NOMO-1 (cell line): ENCODE results near the gene TCERG1L.
"Not testable (repeated sequence)": the region's sequence is repeated elsewhere in the genome, so short reads cannot be mapped to it uniquely, and the experiment has no call there.

Experiments
- DNase-seq, 2 experiments: peaks; one replicate each; lab custom pipeline; 2025; ENCODE audit not compliant: unreplicated experiment in 2 of 2; lab: John Stamatoyannopoulos, UW

The TCERG1L gene

DNA sequence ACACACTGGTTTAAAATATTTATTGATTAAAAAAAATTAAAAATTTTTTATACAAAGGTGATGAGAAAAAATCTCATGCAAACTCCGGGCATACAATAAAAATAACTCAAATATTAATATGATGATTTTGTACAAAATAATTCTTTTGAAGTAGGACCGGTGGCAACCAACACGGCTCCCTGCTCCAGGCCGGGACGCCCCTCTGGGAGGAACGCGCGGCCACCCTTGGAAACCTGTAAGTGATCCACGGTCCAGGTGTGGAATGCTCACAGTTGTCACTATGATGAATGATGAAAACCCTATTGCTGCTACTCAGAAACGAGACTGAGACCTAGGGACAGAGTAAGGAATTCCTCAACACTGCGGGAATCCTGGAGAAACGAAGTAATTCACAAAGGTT lies 219.1 kb downstream of the TCERG1L start:
- no peak for DNase-seq

DNA sequence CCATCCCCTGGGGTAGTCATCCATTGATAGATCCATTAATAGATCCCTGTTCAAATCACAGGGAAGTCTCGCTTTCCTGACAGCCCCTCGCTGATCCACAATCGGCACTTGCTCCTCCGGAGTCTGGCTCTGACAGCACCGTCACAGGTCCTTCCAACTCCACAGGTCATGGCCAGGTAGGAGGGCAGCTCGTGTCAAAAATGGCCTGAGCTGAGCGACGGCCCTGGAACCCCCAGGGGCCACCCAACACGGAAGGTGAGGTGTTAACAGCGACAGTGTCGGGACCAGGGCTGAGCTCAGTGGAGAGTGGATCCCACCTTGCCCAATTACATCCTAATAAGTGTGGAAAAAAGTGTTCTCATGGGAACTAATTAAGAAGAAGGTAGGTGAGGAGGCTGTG lies 219.8 kb downstream of the TCERG1L start:
- DNase-seq = no peak

DNA sequence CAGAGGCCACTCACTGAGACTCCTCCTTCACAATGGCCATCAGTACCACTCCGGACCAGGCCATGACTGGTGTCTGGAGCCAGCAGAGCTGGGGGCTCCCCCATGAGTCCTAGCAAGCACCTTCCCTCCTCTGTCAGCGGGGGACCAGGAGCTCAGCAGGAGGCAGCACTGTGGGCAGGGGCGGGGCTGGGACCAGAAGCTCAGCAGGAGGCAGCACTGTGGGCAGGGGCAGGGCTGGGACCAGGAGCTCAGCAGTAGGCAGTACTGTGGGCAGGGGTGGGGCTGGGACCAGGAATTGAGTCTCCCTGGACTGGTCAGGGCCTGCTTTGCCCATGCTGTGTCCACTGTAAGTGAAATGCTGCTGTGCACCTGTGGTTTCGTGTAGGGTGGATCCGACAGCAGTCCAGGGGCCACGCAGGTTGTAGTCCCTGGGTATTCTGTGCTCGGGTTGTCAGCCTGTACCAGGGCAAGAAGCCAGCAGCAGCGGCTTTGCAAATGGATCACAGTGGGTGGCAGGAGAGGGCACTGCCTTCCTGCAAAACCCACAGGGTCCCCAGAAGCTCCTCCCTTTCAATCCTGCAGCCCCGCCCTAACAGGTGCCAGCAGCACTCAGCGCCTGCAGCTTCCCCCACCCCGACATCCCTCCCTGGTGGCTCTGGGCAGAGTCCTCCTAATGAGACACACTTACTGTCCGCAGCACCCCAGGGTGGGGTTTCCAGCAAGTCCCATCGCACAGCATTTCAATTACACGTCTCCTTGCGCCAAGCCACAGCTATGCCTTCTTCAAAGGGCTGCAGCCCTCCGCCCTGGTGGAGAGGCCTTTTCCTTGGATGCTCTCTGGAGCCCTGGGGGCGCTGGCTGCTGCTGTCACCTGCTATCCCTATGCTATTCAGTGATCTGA lies 220.5 kb downstream of the TCERG1L start:
- no peak for DNase-seq

DNA sequence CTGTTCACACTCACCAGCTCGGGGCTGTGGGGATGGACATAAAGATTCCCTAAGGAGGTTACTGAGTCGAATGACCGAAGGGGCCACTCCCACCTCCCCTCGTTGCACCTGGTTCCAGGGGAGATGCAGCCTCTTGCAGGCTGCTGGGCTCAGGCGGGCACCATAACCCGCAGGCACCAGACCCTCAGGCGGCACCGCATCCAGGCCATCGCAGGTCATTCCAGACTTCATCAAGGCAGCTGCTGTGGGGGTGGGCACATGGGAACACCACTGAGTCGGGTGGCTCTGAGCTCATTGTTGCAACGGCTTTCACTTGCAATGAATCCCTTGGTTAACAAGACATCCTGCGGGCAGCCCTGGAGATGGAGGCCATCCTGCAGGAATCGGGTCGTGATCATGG lies 221.7 kb downstream of the TCERG1L start:
- DNase-seq = no peak

DNA sequence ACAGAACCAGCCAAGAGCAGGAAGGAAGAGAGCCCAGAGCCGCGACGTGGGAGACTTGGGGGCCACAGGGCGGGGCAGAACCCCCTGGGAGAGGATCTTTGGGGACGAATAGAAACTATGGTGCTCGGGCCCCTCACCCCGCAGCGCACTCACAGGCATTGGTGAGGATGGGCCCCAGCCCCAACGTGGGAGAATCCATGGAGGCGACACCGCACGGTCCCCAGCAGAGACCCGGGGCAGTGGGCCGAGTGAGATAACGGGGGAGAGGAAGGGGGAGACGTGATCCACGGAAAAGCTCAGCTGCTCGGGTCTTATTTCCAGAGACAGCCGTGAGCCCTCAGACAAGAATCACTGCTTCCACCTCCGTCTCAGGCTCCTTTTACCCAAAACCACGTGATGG lies 222.4 kb downstream of the TCERG1L start:
- no peak for DNase-seq

DNA sequence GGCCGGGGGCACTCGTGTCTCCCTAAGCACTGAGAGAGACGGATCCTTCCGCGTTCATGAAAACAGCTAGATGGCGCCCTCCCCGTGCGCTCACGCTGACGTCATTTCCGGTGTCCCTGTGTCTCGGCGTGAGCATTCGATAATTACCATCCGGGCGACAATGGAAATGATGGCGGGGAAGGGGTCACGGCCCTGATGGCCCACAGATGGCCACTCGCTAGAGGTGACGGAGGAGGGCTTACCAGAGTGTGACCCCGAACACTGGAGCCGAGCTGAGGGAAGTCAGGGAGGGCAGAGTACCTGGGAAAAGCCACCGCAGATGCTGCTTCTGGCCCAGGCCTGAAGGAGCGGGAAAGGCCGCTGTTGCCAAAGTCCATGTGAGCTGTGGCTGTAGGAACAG lies 222.9 kb downstream of the TCERG1L start:
- DNase-seq = no peak

DNA sequence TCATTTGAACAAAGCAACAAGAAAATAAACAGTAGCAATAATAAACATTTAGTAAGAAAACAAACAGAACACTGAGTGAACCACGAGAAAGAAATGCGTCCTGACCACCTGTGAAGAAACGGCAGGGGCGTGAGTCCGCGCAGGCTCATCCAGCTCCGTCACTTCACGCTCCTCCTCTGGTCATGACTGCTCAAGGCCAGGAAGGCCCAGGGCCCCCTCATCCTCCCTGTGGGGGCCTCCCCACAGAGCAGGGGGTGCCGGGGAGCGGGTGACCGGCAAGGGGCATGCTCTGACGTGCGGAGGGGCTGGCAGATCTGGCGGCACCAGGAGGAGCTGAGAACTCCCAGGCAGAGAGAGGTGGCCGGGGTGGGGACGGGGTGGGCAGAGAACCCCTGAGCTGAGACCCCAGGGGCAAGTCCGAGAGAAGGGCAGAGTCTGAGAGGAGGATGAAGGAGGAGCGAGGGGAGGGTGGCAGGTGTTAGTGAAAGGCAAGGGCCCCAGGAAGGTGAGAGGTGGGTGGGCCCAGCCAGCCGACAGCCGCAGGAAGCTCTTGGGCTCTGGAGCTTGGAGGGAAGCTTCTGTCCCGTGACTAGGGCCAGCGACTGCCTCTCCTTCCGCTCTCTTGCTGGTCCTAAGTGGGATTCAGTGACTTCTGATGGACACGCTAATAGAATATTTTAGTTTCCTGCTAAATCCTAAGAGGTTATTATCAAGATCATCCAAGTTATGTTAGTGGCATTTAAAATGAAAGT lies 223.9 kb downstream of the TCERG1L start:
- DNase-seq = no peak

DNA sequence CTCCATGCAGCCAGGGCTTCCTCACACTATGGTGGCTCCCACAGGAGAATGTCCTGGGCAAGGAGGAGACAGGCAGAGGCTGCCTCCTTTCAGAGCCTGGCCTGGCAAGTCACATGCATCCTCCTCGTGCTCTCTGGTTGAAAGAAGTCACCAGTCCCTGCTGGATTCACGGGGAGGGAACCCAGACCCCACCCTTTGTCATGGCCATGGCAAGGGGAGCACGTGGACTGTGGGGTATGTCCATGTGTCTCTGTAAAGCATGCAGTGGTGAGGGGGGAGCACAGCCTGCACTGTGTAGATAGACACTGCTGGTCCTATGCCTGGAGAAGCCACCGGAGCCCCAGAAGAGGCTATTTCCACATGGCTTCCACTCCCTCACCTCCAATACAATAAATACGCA lies 225.0 kb downstream of the TCERG1L start:
- DNase-seq = no peak

DNA sequence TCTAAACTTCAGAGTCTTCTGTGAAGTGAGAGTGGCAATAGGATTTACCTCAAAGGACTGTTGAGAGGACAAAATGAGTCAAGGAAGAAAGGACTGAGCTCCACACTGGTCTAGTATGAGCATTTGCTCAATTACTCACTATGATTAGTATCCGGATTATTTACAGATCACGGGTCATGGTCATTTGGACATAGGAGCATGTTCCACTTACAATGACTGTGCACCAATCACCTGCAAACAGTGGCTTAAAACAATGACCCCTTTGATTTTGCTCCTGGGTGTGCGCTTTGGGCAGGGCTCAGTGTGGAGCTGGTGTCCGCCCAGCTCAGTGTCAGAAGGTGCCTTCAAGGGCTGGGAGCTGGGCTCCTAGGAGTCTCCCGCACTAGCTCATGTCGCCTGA lies 225.4 kb downstream of the TCERG1L start:
- DNase-seq = no peak

DNA sequence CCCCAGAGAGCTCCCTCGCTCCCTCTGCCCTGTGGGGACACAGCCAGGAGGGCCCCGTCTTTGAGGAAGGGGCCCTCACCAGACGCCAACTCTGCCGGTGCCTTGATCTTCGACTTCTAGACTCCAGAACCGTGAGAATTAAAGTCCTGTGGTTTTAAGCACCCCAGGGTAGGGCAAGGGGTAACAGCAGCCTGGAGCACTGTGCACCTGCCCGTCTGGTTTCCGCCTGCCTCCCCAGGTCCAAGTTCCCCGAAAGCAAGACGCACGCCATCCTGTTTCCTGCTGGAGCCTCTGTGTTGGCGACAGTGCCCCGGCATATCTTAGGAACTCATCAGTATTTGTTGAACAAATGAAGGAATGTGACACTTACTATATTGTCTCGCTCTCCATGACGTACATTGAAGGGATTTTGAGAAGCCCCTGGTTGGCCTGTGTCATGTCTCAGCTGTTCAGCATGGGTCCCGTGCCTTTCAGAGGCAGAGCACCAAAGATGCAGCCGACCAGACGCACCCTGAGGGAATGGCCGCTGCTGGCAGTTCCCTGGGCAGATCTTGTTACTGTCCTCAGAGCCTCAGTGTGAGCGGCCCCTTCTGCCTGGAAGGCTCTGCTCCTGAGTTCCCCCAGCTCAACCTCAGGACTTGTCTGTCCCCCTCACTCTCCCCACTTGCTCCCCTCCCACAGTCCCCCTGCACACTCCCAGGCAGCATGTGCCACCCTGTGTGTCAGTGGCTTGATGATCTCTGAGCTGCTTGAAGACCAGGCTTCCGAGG lies 226.2 kb downstream of the TCERG1L start:
- DNase-seq = no peak

DNA sequence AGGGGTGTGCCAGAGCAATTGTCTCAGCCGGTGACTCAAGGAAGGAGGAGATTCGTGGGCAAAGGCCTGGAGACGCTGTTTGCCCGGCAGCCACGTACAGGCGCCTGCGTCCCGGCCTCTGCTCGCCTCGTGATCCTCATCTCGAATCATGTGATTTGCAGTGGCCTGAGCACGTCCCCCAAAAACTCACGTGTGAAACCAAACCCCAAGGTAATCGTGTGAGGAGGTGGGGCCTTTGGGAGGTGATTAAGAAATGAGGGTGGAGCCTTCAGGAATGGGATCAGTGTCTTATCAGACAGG lies 226.8 kb downstream of the TCERG1L start:
- no peak for DNase-seq

DNA sequence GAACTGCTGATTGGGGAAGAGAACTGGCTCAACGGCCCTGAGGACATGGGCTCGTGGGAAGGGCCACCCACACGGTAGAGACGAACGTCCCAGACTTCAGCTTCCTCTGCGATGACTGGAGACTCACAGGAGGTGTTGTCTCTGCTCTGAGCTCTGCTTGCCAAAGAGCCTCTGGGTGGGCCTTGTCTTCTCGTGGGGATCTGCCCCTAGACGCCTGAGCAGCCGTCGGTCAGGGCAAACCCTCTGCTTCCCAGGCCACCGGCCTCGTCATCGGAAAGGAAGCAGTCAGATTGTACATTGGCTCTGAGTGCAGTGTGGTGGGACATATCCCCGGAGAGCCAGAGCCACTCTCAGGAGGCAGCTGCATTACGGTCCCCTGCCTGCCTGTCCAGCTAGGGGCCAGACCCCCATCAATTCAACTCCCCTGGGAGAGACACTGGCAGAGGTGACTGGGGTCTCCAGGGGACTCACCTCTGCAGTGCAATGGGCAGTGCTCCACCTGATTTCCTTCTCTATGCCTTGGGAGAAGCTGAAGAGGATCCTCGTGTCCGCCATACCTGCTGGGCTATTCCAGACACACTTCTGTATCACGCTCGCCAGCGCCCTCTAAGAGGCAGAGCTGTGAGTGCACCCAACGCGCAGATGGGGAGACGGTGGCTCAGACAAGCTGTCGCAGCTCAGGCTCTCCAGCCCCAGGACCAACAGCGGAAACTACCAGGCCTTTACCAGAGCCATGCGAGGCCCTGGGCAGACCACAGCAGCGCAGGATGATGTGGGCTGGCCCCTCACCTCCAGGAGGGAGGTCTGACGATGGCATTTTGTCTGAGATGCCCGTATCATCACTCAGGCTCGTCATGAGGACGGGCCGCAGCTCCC lies 227.4 kb downstream of the TCERG1L start:
- DNase-seq = no peak

DNA sequence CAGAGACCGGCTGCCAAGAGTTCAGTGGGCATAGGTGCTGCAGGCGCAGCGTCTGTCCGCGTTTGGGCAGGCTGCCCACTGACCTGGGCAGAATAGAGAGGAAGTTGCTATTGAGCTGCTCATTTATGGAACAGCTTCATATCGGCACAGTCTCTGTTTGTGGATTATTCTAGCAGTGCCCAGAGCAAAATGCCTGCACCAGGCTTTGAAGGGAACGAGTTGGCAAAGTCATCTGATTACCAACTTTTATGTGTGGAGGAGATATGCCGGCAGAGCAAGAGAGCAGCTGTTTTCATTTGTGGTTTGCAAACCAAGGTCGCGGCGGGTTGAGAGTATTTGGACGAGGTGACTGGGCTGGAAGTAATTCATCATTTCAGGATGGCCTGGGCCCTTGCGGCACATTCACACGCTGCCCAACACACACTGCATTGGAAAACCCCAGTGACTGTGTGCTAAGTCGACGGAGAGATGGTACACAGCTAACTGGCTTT lies 228.5 kb downstream of the TCERG1L start:
- no peak for DNase-seq

DNA sequence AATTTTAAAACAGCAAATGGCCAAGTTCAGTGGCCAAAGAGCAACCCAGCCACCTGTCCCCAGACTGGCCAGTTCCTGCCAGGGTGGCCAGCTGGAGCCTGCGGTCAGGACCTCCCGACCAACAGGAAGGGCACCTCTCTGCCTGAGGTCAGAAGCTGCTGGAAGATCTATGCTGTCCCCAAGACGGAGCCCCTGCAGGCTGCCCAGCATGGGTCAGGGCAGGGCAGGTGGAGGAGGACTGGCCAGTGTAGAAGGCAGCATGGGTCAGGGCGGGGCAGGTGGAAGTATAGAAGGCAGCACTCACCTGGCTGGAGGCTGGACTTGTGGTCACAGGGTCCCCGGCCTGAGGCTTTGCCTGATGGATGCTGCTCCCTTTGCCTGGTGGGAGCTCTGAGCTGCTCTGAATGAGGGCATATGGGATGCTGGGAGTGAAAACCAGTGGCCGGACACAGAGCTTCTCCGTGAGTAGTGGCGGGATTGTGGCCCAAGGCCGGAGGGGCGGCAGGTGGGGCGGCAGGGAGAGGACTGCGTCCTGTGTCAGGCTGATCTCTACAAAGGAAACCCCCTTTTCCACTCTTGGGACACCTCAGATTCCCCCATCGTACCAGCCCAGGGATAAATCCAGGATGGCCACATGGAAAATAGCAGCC lies 229.2 kb downstream of the TCERG1L start:
- no peak for DNase-seq

DNA sequence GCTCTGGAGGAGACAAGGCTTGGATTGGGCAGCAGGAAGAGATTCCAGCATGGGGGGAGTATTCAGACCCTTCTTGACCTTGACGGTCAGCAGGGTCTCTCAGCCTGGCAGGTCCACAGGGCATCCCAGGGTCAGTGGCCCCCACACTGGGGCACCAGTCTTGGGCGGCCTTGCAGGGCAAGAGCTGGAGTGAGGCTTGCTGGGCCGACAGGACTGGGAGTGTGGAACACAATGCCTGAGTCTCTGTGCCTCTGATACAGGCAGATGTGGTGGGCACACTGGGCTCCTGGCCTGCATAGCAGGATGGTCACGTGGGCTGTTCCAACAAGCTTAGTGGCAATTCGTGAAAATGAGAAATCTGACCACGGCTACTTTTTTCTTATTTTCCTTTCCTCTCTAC lies 229.7 kb downstream of the TCERG1L start:
- no peak for DNase-seq

DNA sequence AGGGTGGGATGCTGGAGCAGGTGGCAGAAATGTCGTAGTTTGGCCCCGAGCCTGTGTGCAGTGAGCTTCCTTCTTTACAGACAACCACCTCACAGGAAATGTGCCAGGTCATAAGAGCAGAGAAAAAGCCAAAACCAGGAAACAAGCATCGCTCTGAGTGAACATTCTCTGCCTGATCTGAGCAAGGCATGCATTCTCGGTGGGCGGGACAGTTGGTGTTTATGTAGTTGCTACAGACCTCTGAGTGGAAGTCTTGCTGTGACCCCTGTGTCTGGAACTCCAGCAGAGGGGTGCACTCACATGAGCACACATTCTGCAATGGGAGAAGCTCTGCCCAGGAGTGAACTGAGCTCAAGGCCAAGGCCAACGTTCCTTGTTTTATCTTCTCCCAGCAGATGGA lies 230.1 kb downstream of the TCERG1L start:
- no peak for DNase-seq

DNA sequence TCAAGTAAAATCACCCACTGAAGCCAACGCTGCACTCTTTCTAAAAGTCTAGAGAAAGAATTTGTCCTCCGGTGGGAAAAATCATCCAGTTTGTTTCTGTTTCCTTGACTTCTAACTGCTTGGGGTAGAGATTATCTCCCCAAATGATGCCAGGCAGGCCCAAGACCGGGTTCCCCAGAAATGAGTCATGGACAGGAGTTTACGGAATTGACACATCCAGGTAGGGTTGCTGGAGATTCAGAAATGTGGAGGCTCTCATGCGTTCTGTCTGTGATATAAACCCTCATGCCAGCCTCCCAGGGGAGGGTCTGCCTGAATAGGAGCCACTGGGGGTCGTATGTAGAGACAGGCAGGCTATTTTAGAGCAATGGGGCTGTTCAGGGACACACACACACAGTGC lies 230.9 kb downstream of the TCERG1L start:
- no peak for DNase-seq

DNA sequence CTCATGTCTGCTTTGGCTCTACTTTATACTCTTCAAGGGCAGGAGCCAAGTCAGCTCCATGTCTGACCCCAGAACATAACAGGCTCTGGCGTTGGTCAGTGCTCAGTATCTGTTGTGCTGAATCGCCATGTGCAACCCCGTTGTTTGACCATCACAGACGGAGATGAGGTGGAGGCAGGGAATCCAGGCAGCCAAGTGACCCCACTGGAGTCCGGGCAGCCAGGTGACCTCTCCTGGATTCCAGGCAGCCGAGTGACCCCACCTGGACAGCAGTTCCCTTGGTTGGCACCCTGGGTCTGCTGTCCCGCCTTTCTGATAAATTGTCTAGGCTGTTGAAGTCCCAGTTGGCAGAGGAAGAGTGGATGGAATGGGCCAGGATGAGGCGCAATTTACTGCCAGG lies 232.2 kb downstream of the TCERG1L start:
- DNase-seq = no peak

DNA sequence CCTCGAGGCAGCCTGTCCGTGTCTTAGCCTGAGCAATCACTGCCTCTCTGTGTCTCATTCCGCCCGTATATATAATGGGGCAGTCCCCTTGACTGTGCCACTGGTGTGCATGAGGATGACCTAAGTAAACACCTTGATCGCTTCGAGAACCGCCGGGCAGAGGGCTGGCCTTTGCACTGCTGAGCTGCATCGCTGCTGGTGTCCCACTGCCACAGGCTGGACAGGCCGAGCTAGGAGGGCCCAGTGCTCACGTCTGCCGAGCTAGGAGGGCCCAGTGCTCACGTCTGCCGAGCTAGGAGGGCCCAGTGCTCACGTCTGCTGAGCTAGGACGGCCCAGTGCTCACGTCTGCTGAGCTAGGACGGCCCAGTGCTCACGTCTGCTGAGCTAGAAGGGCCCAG lies 232.6 kb downstream of the TCERG1L start:
- DNase-seq = not testable (repeated sequence)
